Parathyroid adenoma (tissue), 2 donors: Measurements from ENCODE around the gene TREH.
A peak's percentile ranks its signal among the peaks of the same experiment; 100 is the strongest.

ENCODE experiments used
- H2AFZ ChIP-seq: fragments of 300-600 bp; sonication (generic); one replicate; pipeline ENCODE4 v1.7.0; 2017; ENCODE audit warnings: antibody characterized with exemption, mild to moderate bottlenecking
- H3K27ac ChIP-seq: fragments of 300-600 bp; sonication (generic); one replicate; pipeline ENCODE4 v1.7.0; 2017
- H3K27me3 ChIP-seq: fragments of 300-600 bp; sonication (generic); one replicate; pipeline ENCODE4 v1.7.0; 2017; ENCODE audit warnings: low read length; ENCODE audit not compliant: control insufficient read depth, insufficient read depth
- H3K36me3 ChIP-seq: fragments of 300-600 bp; sonication (generic); one replicate; pipeline ENCODE4 v1.7.0; 2017; ENCODE audit warnings: low read length; ENCODE audit not compliant: control insufficient read depth, insufficient read depth
- H3K4me1 ChIP-seq: fragments of 300-600 bp; sonication (generic); one replicate; pipeline ENCODE4 v1.7.0; 2017; ENCODE audit warnings: control low read depth
- H3K4me2 ChIP-seq: fragments of 300-600 bp; sonication (generic); one replicate; pipeline ENCODE4 v1.7.0; 2017; ENCODE audit warnings: low read length
- H3K4me3 ChIP-seq: fragments of 300-600 bp; sonication (generic); one replicate; pipeline ENCODE4 v1.7.0; 2017; ENCODE audit warnings: low read depth, low read length
- H3K79me2 ChIP-seq: fragments of 300-600 bp; sonication (generic); one replicate; pipeline ENCODE4 v1.7.0; 2017; ENCODE audit warnings: control low read depth
- H3K9ac ChIP-seq: fragments of 300-600 bp; sonication (generic); one replicate; pipeline ENCODE4 v1.7.0; 2017; ENCODE audit warnings: mild to moderate bottlenecking
- H3K9me3 ChIP-seq: fragments of 300-600 bp; sonication (generic); one replicate; pipeline ENCODE4 v1.7.0; 2017; ENCODE audit warnings: low read length; ENCODE audit not compliant: control insufficient read depth
- TF ChIP-seq, protein P1 (sequence below): fragments of 300-600 bp; sonication (generic); IDR thresholded peaks from one replicate; pipeline ENCODE4 v1.7.0; 2017; ENCODE audit warnings: antibody characterized with exemption, mild to moderate bottlenecking
- donor health status: primary hyperparathyroidism.

Gene TREH

GRCh38 chr11:118691926-118692830, 12.7 kb upstream of the TREH start:
- Histone ChIP-seq H2AFZ (no peak overlapping the region), H3K27ac (no peak overlapping the region), H3K4me3 (no peak overlapping the region), H3K27me3 (no peaks in the 10 kb centered on the region), H3K4me1 (no peaks in the 10 kb centered on the region), H3K9me3 (no peaks in the 10 kb centered on the region), H3K4me2 (no peak overlapping the region), H3K36me3 (no peaks in the 10 kb centered on the region), H3K9ac (no peak overlapping the region), H3K79me2 (no peaks in the 10 kb centered on the region)
- TF ChIP-seq, protein P1, sequence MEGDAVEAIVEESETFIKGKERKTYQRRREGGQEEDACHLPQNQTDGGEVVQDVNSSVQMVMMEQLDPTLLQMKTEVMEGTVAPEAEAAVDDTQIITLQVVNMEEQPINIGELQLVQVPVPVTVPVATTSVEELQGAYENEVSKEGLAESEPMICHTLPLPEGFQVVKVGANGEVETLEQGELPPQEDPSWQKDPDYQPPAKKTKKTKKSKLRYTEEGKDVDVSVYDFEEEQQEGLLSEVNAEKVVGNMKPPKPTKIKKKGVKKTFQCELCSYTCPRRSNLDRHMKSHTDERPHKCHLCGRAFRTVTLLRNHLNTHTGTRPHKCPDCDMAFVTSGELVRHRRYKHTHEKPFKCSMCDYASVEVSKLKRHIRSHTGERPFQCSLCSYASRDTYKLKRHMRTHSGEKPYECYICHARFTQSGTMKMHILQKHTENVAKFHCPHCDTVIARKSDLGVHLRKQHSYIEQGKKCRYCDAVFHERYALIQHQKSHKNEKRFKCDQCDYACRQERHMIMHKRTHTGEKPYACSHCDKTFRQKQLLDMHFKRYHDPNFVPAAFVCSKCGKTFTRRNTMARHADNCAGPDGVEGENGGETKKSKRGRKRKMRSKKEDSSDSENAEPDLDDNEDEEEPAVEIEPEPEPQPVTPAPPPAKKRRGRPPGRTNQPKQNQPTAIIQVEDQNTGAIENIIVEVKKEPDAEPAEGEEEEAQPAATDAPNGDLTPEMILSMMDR, result no peak

DNA sequence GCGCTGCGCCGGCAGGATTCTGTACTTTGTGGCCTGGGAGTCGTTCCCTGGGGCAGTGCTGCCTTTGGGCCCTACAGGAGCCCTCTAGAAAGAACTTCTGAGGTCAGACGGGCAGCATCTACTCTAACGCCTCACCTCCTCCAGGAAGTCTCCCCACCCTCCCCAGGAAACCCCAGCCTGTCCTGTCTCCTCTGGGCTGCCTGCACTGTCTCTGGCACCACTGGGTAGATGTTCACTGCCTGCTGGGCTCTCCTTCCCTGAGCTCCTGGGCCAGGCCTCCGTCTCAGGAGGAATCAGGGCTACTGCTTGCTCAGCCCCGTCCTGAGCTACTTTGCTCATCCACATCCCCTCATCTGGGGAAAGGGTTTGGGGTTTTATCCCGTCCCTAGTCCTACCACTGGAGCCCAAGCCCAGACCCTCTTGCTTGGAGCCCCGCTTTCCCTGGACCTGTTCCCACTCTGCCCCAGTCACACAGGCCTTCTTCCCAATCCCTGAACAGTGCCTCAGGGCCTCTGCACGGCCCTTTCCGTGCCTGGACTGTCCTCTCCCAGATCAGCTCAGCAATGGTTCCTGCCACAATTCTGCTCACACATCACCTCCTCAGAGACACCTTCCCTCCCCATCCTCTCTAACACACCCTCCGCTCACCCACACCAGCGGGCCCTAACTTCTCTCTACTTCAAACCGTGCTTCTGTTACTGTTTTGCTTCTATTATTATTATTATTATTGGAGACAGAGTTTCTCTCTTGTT, 11.3 kb upstream of the TREH start:
- Histone ChIP-seq H3K4me2 (no peak overlapping the region), H2AFZ (peak overlapping the region; percentile 81), H3K9me3 (no peaks in the 10 kb centered on the region), H3K4me3 (no peak overlapping the region), H3K79me2 (no peaks in the 10 kb centered on the region), H3K9ac (no peak overlapping the region), H3K36me3 (no peaks in the 10 kb centered on the region), H3K4me1 (no peaks in the 10 kb centered on the region), H3K27ac (no peak overlapping the region), H3K27me3 (no peaks in the 10 kb centered on the region)
- TF ChIP-seq, protein P1, result no peak

- Histone ChIP-seq H3K4me3 (peak overlapping the region; percentile 41), H3K4me2 (peak overlapping the region; percentile 61), H3K27ac (no peak overlapping the region), H3K9ac (no peak overlapping the region), H3K27me3 (no peaks in the 10 kb centered on the region), H3K9me3 (no peaks in the 10 kb centered on the region), H3K4me1 (no peaks in the 10 kb centered on the region), H3K36me3 (no peaks in the 10 kb centered on the region), H3K79me2 (no peaks in the 10 kb centered on the region), H2AFZ (peak overlapping the region; percentile 81)
- TF ChIP-seq, protein P1, result peak; percentile 56
These were observed 10.6 kb upstream of the TREH start for GRCh38 chr11:118689852-118690552.

- no peaks in the 10 kb centered on the region for H3K4me1 ChIP-seq
- no peak overlapping the region for H3K9ac ChIP-seq
- H3K4me2 ChIP-seq, result no peak overlapping the region
- no peaks in the 10 kb centered on the region for H3K9me3 ChIP-seq
- H3K36me3 ChIP-seq, result no peaks in the 10 kb centered on the region
- H3K4me3 ChIP-seq, result no peak overlapping the region
- TF ChIP-seq, protein P1, result no peak
- no peaks in the 10 kb centered on the region for H3K79me2 ChIP-seq
- H3K27ac ChIP-seq, result no peak overlapping the region
- peak overlapping the region; percentile 38 for H2AFZ ChIP-seq
- no peaks in the 10 kb centered on the region for H3K27me3 ChIP-seq
These were observed 10.0 kb upstream of the TREH start for GRCh38 chr11:118689503-118689851.
